ENCODE data around the gene GJA4. TPM values are rescaled to one million over a fixed set of nuclear protein-coding genes. Genes with fewer than 3 reads are reported as not detected.

GJA4 gene
- total RNA-seq: 1 to 10 TPM; 2.0 to 5.0 (median 3.5) TPM

GRCh38 chr1:34792868-34793727 lies at the start of gene GJA4:
Gene GJA4, plus strand, starts transcription at chr1:34792999. Its CDS starts 1,215 bp downstream, at chr1:34794214.
- Histone ChIP-seq H3K27me3 (peaks cover 0 to 35% (median 6%) of the 10 kb centered on the region in 4 donors), H3K4me3 (peak within 1 kb of the TSS; percentile 10 to 65 (median 40)), H3K4me1 (peaks cover 7 to 28% (median 14%) of the 10 kb centered on the region in 3 donors), H3K27ac (peak within 1 kb of the TSS; percentile 11 to 81 (median 72)), H3K9me3 (no peaks in the 10 kb centered on the region), H3K36me3 (peaks cover 0 to 4% (median 0%) of the 10 kb centered on the region in 3 donors)
- no peak for DNase-seq
- no peak for TF ChIP-seq POLR2A (IDR thresholded peaks at IDR 0.05)
- WGBS, 2 donors: 8 to 36% methylated on average over 4 to 9 of the region's 45 CpGs
- intact Hi-C loops (cut with DNase I): no loop called here

DNA sequence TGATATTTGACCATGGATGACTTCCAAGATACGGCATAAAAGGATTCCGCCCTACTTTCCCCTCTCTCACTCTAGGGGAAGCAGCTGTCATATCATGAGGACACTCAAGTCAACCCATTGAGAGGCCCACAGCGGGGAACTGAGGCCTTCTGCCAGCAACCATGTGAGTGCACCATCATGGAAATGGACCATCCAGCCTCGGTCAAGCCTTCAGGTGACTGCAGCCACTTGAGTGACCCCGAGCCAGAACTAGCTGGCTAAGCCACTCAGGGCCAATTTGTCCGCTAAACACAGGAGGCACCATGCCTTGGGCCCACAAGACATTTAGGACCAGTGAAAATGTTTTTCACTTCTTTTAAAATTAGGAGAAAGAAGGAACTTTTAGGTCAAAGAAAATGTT lies 49.0 kb upstream of the GJA4 start:
- intact Hi-C loops (cut with DNase I): no loop called here
- 81 to 94% methylated on average over 6 of the region's 6 CpGs for WGBS, 2 donors
- H3K4me1 ChIP-seq: peaks cover 0 to 10% (median 0%) of the 10 kb centered on the region in 3 donors
- H3K9me3 ChIP-seq: no peaks in the 10 kb centered on the region
- no peak overlapping the region for H3K27ac ChIP-seq
- TF ChIP-seq CTCF (IDR thresholded peaks at IDR 0.05) (no peak), POLR2A (IDR thresholded peaks at IDR 0.05) (no peak)
- H3K4me3 ChIP-seq: no peak overlapping the region
- no peak for DNase-seq
- H3K36me3 ChIP-seq: no peaks in the 10 kb centered on the region
- peaks cover 0 to 15% (median 0%) of the 10 kb centered on the region in 4 donors for H3K27me3 ChIP-seq

DNA sequence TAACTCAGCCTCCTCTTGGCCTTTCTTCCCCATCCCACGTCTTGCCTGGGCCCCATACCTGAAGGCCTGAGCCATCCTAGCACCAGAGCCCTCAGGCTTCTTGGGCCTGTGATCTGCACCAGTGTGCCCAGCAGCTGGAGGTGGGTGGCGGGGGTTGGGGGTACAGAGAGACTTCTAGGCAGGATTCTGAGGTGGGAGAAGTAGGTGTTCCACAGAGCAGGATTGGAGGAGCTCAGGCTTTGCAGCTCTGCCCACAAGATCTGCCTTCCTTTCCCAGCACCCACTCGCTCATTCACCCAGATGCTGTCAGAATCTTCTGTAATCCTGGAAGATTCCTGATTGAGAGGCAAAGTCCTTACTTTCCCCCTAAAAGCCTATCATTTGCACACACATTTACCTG lies 47.9 kb upstream of the GJA4 start:
- Histone ChIP-seq H3K36me3 (no peaks in the 10 kb centered on the region), H3K27me3 (peaks cover 0 to 15% (median 0%) of the 10 kb centered on the region in 4 donors), H3K9me3 (no peaks in the 10 kb centered on the region), H3K27ac (no peak overlapping the region), H3K4me3 (no peak overlapping the region), H3K4me1 (peaks cover 0 to 10% (median 0%) of the 10 kb centered on the region in 3 donors)
- TF ChIP-seq POLR2A (IDR thresholded peaks at IDR 0.05) (no peak), CTCF (IDR thresholded peaks at IDR 0.05) (no peak)
- no peak for DNase-seq
- intact Hi-C loops (cut with DNase I): no loop called here
- 73 to 80% methylated on average over 1 to 2 of the region's 3 CpGs for WGBS, 2 donors

GRCh38 chr1:34745666-34746065 lies 47.1 kb upstream of the GJA4 start:
- Histone ChIP-seq H3K27me3 (peaks cover 0 to 11% (median 0%) of the 10 kb centered on the region in 4 donors), H3K36me3 (no peaks in the 10 kb centered on the region), H3K4me3 (no peak overlapping the region), H3K9me3 (no peaks in the 10 kb centered on the region), H3K27ac (no peak overlapping the region), H3K4me1 (peaks cover 0 to 4% (median 0%) of the 10 kb centered on the region in 3 donors)
- TF ChIP-seq POLR2A (IDR thresholded peaks at IDR 0.05) (no peak), CTCF (IDR thresholded peaks at IDR 0.05) (no peak)
- 88 to 90% methylated on average over 1 to 2 of the region's 5 CpGs for WGBS, 2 donors
- no peak for DNase-seq
- intact Hi-C loops (cut with DNase I): no loop called here

DNA sequence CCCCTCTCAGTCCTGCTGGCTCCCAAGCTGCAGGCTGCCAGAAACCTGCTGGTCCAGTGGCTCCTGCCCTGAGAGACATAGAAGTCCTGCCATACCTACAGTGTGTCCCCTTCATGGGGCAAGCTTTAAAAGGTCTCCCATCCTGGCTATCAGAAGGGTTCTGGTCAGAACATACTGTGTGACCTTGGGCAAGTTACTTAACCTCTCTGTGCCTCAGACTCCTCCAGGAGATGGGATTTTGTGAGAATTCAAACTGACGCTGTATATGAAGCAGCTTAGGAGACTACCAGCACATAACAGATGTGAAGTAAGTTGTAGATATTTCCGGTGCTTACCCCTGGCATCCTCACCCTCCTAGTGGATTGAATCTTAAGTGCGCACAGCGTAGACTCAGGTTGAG lies 46.7 kb upstream of the GJA4 start:
- H3K36me3 ChIP-seq: no peaks in the 10 kb centered on the region
- H3K27me3 ChIP-seq: peaks cover 0 to 11% (median 0%) of the 10 kb centered on the region in 4 donors
- H3K9me3 ChIP-seq: no peaks in the 10 kb centered on the region
- H3K4me1 ChIP-seq: peaks cover 0 to 4% (median 0%) of the 10 kb centered on the region in 3 donors
- intact Hi-C loops (cut with DNase I): no loop called here
- TF ChIP-seq POLR2A (IDR thresholded peaks at IDR 0.05): no peak
- no peak for TF ChIP-seq CTCF (IDR thresholded peaks at IDR 0.05)
- WGBS, 2 donors: 92% methylated on average over 4 of the region's 4 CpGs; no CpG with 5 or more reads in 1 of the 2 donors
- H3K4me3 ChIP-seq: no peak overlapping the region
- no peak overlapping the region for H3K27ac ChIP-seq
- no peak for DNase-seq

Data from esophagus squamous epithelium (tissue), 5 donors.